GM12878 (cell line): ENCODE results near the gene P4HTM. TPM values are rescaled to one million over a fixed set of nuclear protein-coding genes. Genes with fewer than 3 reads are reported as not detected.
A peak's percentile ranks its signal among the peaks of the same experiment; 100 is the strongest.

Experiments used
- CHD2 ChIP-seq: IDR thresholded peaks from 2 replicates; pipeline ENCODE4 v1.6.1; 2011; ENCODE audit warnings: low read depth, low read length, improper control_type of control experiment, borderline replicate concordance
- HCFC1 ChIP-seq: fragments of 150-350 bp; IDR thresholded peaks from 2 replicates; pipeline ENCODE4 v1.6.1; 2014; ENCODE audit warnings: low read length
- HDGF ChIP-seq: fragments of 450-650 bp; IDR thresholded peaks from 2 replicates; pipeline ENCODE4 v1.6.1; 2016; ENCODE audit warnings: antibody characterized with exemption
- IKZF2 ChIP-seq, 2 experiments: fragments of 450-650 bp; IDR thresholded peaks; 2 replicates each; pipeline ENCODE4 v1.6.1; 2017; ENCODE audit warnings: mild to moderate bottlenecking in 2 of 2, moderate library complexity in 2 of 2
- IRF3 ChIP-seq: fragments of 450-650 bp; IDR thresholded peaks from 2 replicates; pipeline ENCODE4 v1.6.1; 2014; ENCODE audit warnings: mild to moderate bottlenecking
- MEF2B ChIP-seq: fragments of 450-650 bp; IDR thresholded peaks from 2 replicates; pipeline ENCODE4 v1.6.1; 2018; ENCODE audit warnings: mild to moderate bottlenecking, moderate library complexity; ENCODE audit not compliant: partially characterized antibody, poor library complexity, severe bottlenecking
- MYC ChIP-seq: IDR thresholded peaks from 2 replicates; pipeline ENCODE4 v1.6.1; 2011; ENCODE audit warnings: mild to moderate bottlenecking, low read length, moderate library complexity, inconsistent platforms; ENCODE audit not compliant: insufficient read depth, insufficient replicate concordance, insufficient read length, severe bottlenecking
- NR2C2 ChIP-seq: IDR thresholded peaks from 2 replicates; pipeline ENCODE4 v1.6.1; 2011; ENCODE audit warnings: borderline replicate concordance, low read depth; ENCODE audit not compliant: control insufficient read depth, insufficient read length
- PAX8 ChIP-seq: fragments of 450-650 bp; IDR thresholded peaks from 2 replicates; pipeline ENCODE4 v1.6.1; 2017; ENCODE audit warnings: mild to moderate bottlenecking, moderate library complexity
- POLR2AphosphoS2 ChIP-seq: IDR thresholded peaks from 2 replicates; pipeline ENCODE4 v1.6.1; 2011; ENCODE audit warnings: low read depth, mild to moderate bottlenecking, low read length, improper control_type of control experiment, moderate library complexity
- RFX5 ChIP-seq: IDR thresholded peaks from 2 replicates; pipeline ENCODE4 v1.6.1; 2011; ENCODE audit warnings: low read depth, low read length, improper control_type of control experiment
- SMAD5 ChIP-seq: IDR thresholded peaks from 2 replicates; pipeline ENCODE4 v1.6.1; 2016; ENCODE audit warnings: antibody characterized with exemption, low read depth
- SMARCA5 ChIP-seq: fragments of 450-650 bp; IDR thresholded peaks from 2 replicates; pipeline ENCODE4 v1.6.1; 2017; ENCODE audit warnings: mild to moderate bottlenecking
- SPI1 ChIP-seq: IDR thresholded peaks from 2 replicates; pipeline ENCODE4 v1.6.1; 2011; ENCODE audit warnings: low read depth, mild to moderate bottlenecking, low read length, moderate library complexity, borderline replicate concordance; ENCODE audit not compliant: insufficient read depth
- ZNF207 ChIP-seq: fragments of 450-650 bp; IDR thresholded peaks from 2 replicates; pipeline ENCODE4 v1.6.1; 2014; ENCODE audit warnings: antibody characterized with exemption, mild to moderate bottlenecking, borderline replicate concordance
- polyA plus RNA-seq, 11 experiments: library from polyadenylated mRNA; depleted of rRNA in 4 of 11; unstranded in 6 of 11; stranded (reverse) in 5 of 11; fragments of >200 nt; fragmentation: Nextera tagmentation in 4 of 11; fragmentation: Illumina TruSeq in 1 of 11; extraction: Ambion mirVana in 4 of 11; extraction: Trizol in 1 of 11; gene quantifications; 1 replicate in 1 of 11; 2 replicates in 10 of 11; pipeline versions ENCODE4 v1.2.1 to v1.2.3, GENCODE V29; 2011 to 2016; ENCODE audit warnings: inconsistent platforms in 2 of 11, missing spikeins in 2 of 11, low read depth in 1 of 11
- total RNA-seq, 4 experiments: library from RNA; depleted of rRNA in 3 of 4; stranded (reverse); fragments of >200 nt in 3 of 4; fragmentation: Illumina TruSeq in 1 of 4; extraction: Trizol in 1 of 4; gene quantifications; 2 replicates each; pipeline versions ENCODE4 v1.2.1 to v1.2.3, GENCODE V29; 2013 to 2021
- TF ChIP-seq, protein P1 (sequence below): fragments of 450-650 bp; formaldehyde crosslinking; IDR thresholded peaks from 2 replicates; pipeline ENCODE4 v1.4.0; 2022; ENCODE audit warnings: mild to moderate bottlenecking, moderate library complexity
- TF ChIP-seq, protein P2 (sequence below): fragments of 450-650 bp; formaldehyde crosslinking; IDR thresholded peaks from 2 replicates; pipeline ENCODE4 v1.4.0; 2020; ENCODE audit warnings: mild to moderate bottlenecking, moderate library complexity
- TF ChIP-seq, protein P3 (sequence below): IDR thresholded peaks from 2 replicates; pipeline ENCODE4 v1.6.1; 2011; ENCODE audit warnings: mild to moderate bottlenecking, low read depth, low read length, moderate library complexity; ENCODE audit not compliant: insufficient replicate concordance

Gene P4HTM
- total and polyA plus RNA-seq, 10 of the 15 experiments (the other 5 are each of a cell fraction or from before 2014, with no cell fraction given) = 0.76 to 28.8 (median 22.9) TPM

DNA sequence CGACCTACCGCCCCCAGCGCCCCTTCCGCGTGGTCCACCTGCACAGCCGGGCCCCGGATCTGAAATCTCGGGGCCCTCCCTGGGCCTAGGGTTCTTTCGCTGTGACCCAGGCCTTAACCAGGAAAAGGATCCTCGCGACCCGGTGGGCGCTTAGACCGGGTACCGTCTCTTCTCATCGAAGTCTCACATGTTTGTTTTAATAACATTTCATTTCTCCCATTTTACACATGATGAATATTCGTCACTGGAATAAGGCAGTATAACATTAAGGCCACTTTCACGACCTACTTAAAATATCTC is 28.6 kb downstream of the P4HTM start (continued):
- TF ChIP-seq, protein P1, sequence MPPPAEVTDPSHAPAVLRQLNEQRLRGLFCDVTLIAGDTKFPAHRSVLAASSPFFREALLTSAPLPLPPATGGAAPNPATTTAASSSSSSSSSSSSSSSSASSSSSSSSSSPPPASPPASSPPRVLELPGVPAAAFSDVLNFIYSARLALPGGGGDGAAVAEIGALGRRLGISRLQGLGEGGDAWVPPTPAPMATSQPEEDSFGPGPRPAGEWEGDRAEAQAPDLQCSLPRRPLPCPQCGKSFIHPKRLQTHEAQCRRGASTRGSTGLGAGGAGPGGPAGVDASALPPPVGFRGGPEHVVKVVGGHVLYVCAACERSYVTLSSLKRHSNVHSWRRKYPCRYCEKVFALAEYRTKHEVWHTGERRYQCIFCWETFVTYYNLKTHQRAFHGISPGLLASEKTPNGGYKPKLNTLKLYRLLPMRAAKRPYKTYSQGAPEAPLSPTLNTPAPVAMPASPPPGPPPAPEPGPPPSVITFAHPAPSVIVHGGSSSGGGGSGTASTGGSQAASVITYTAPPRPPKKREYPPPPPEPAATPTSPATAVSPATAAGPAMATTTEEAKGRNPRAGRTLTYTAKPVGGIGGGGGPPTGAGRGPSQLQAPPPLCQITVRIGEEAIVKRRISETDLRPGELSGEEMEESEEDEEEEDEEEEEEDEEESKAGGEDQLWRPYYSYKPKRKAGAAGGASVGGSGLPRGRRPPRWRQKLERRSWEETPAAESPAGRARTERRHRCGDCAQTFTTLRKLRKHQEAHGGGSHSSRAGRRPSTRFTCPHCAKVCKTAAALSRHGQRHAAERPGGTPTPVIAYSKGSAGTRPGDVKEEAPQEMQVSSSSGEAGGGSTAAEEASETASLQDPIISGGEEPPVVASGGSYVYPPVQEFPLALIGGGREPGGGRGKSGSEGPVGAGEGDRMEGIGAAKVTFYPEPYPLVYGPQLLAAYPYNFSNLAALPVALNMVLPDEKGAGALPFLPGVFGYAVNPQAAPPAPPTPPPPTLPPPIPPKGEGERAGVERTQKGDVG (CRISPR knock-in tag) = no peak
- TF ChIP-seq, protein P2, sequence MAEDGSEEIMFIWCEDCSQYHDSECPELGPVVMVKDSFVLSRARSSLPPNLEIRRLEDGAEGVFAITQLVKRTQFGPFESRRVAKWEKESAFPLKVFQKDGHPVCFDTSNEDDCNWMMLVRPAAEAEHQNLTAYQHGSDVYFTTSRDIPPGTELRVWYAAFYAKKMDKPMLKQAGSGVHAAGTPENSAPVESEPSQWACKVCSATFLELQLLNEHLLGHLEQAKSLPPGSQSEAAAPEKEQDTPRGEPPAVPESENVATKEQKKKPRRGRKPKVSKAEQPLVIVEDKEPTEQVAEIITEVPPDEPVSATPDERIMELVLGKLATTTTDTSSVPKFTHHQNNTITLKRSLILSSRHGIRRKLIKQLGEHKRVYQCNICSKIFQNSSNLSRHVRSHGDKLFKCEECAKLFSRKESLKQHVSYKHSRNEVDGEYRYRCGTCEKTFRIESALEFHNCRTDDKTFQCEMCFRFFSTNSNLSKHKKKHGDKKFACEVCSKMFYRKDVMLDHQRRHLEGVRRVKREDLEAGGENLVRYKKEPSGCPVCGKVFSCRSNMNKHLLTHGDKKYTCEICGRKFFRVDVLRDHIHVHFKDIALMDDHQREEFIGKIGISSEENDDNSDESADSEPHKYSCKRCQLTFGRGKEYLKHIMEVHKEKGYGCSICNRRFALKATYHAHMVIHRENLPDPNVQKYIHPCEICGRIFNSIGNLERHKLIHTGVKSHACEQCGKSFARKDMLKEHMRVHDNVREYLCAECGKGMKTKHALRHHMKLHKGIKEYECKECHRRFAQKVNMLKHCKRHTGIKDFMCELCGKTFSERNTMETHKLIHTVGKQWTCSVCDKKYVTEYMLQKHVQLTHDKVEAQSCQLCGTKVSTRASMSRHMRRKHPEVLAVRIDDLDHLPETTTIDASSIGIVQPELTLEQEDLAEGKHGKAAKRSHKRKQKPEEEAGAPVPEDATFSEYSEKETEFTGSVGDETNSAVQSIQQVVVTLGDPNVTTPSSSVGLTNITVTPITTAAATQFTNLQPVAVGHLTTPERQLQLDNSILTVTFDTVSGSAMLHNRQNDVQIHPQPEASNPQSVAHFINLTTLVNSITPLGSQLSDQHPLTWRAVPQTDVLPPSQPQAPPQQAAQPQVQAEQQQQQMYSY (CRISPR knock-in tag) = no peak
- no peak for TF ChIP-seq NR2C2
- TF ChIP-seq HDGF = no peak
- TF ChIP-seq ZNF207 = no peak
- TF ChIP-seq SMAD5 = no peak
- no peak for TF ChIP-seq HCFC1
- no peak for TF ChIP-seq MEF2B
- TF ChIP-seq SPI1 = no peak
- TF ChIP-seq, protein P3, sequence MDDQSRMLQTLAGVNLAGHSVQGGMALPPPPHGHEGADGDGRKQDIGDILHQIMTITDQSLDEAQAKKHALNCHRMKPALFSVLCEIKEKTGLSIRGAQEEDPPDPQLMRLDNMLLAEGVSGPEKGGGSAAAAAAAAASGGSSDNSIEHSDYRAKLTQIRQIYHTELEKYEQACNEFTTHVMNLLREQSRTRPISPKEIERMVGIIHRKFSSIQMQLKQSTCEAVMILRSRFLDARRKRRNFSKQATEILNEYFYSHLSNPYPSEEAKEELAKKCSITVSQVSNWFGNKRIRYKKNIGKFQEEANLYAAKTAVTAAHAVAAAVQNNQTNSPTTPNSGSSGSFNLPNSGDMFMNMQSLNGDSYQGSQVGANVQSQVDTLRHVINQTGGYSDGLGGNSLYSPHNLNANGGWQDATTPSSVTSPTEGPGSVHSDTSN = no peak
- TF ChIP-seq IKZF2 (IDR thresholded peaks at IDR 0.05) = no peak
- no peak for TF ChIP-seq CHD2
- TF ChIP-seq MYC = no peak
- TF ChIP-seq PAX8 = no peak
- peak; percentile 28; the same call in 1 of the 2 replicates for TF ChIP-seq POLR2AphosphoS2
- no peak for TF ChIP-seq RFX5
- no peak for TF ChIP-seq IRF3
- 0 out of 2 replicates have a peak, but pooled peaks have one; percentile 7 for TF ChIP-seq SMARCA5
